ENCODE results near the gene SSH3.

GRCh38 chr11:67261640-67261945 is 41.7 kb upstream of the SSH3 start:
- no peak for TF ChIP-seq POLR2A (IDR thresholded peaks at IDR 0.05; ENCODE audit: low read length)
- TF ChIP-seq GATA1 (IDR thresholded peaks at IDR 0.05; ENCODE audit: low read depth, low read length) = no peak
